ENCODE measurements around the gene CDKN1A. TPM values are rescaled to one million over a fixed set of nuclear protein-coding genes. Genes with fewer than 3 reads are reported as not detected.

Gene CDKN1A
- total RNA-seq, 3 donors from 2014 or later: 181 to 381 (median 255) TPM

DNA sequence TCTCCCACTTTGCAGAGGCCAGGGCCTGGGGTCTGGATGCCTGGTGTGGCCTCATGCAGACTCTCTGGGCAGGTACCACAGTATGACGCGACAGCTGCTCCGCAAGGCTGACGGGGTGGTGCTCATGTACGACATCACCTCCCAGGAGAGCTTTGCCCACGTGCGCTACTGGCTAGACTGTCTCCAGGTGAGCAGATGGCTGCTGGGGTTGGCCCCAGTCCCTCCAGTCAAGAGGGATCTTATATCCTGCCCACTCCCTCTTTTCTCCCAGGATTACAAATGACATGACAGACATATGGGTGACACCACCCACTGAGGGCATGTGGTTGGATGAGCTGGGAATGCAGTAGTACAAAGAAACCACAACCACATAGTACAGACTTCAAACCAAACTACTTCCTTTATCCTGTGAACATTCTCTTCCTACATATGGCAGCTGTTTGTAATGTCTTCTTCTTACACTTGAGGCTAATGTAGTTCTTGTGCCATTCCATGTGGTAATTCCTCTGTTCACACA lies 49.0 kb downstream of the CDKN1A start:
- no peak overlapping the region for H3K4me3 ChIP-seq
- intact Hi-C loops (cut with DNase I, micrococcal nuclease): no loop called here
- ATAC-seq: peak; percentile 40
- TF ChIP-seq, protein P1, sequence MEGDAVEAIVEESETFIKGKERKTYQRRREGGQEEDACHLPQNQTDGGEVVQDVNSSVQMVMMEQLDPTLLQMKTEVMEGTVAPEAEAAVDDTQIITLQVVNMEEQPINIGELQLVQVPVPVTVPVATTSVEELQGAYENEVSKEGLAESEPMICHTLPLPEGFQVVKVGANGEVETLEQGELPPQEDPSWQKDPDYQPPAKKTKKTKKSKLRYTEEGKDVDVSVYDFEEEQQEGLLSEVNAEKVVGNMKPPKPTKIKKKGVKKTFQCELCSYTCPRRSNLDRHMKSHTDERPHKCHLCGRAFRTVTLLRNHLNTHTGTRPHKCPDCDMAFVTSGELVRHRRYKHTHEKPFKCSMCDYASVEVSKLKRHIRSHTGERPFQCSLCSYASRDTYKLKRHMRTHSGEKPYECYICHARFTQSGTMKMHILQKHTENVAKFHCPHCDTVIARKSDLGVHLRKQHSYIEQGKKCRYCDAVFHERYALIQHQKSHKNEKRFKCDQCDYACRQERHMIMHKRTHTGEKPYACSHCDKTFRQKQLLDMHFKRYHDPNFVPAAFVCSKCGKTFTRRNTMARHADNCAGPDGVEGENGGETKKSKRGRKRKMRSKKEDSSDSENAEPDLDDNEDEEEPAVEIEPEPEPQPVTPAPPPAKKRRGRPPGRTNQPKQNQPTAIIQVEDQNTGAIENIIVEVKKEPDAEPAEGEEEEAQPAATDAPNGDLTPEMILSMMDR (IDR thresholded peaks at IDR 0.05): no peak
- no peaks in the 10 kb centered on the region for H3K36me3 ChIP-seq (ENCODE audit: low read depth)
- no peaks in the 10 kb centered on the region for H3K4me1 ChIP-seq (ENCODE audit: low read depth)
- DNase-seq: no peak
- H3K9me3 ChIP-seq: no peaks in the 10 kb centered on the region

DNA sequence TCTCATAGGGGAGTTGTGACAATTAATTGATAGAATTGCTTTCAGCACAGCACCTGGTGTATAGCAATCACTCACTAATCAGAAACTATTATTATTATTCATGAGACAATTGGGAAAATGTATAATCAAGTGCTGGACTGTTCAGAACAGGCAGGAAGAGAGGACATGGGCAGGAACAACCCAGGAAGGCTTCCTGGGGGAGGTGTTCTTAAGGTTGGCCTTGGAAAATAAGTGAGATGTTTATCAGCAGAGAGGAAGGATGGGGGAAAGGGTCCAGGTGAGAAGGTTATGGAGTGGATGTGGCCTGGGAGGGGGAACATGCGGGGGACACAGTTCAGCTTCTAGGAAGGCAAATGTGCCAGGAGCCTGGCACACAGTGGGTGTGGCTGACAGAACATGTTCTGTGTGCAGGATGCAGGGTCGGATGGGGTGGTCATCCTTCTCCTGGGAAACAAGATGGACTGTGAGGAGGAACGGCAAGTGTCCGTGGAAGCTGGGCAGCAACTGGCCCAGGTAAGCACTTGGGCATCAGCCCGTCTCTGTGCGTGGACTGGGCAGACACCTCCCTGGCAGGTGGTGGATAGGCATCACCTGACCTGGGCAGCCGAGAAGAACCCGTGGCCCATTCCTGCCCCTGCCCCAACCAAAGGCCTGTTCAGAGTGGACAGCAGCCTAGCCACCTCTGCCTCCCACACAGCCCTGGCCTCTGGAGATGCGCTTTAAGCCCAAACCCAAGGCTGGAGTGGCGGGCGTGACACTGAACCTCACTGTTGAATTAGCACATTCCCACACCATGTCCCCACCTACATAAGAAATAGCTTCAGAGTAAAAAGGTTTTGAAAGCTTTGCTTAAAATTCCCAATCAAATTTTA lies 50.0 kb downstream of the CDKN1A start:
- Histone ChIP-seq H3K4me3 (no peak overlapping the region), H3K4me1 (ENCODE audit: low read depth) (no peaks in the 10 kb centered on the region), H3K9me3 (no peaks in the 10 kb centered on the region), H3K36me3 (ENCODE audit: low read depth) (no peaks in the 10 kb centered on the region)
- no peak for DNase-seq
- ATAC-seq: no peak
- intact Hi-C loops (cut with DNase I, micrococcal nuclease): no loop called here
- TF ChIP-seq, protein P1 (IDR thresholded peaks at IDR 0.05): no peak

DNA sequence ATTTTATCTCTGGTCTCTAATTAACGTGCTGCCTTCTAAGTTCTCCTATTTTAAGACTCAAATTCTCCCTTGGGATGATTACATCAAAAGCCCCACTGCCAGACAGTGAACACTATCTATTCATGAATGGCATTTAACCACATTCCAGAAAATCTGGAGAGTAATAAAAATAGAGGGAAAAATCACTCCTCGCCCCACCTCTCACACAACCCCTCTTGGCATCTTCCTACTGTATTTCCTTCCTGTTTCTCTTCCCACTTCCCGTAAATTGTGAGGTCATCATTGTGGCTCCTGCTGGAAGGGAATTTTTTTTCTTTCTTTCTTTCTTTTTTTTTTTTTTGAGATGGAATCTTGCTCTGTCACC lies 50.6 kb downstream of the CDKN1A start:
- TF ChIP-seq, protein P1 (IDR thresholded peaks at IDR 0.05): no peak
- Histone ChIP-seq H3K4me1 (ENCODE audit: low read depth) (no peaks in the 10 kb centered on the region), H3K4me3 (no peak overlapping the region), H3K9me3 (no peaks in the 10 kb centered on the region), H3K36me3 (ENCODE audit: low read depth) (no peaks in the 10 kb centered on the region)
- ATAC-seq (no peak), DNase-seq (no peak)
- intact Hi-C loops (cut with DNase I, micrococcal nuclease): no loop called here

DNA sequence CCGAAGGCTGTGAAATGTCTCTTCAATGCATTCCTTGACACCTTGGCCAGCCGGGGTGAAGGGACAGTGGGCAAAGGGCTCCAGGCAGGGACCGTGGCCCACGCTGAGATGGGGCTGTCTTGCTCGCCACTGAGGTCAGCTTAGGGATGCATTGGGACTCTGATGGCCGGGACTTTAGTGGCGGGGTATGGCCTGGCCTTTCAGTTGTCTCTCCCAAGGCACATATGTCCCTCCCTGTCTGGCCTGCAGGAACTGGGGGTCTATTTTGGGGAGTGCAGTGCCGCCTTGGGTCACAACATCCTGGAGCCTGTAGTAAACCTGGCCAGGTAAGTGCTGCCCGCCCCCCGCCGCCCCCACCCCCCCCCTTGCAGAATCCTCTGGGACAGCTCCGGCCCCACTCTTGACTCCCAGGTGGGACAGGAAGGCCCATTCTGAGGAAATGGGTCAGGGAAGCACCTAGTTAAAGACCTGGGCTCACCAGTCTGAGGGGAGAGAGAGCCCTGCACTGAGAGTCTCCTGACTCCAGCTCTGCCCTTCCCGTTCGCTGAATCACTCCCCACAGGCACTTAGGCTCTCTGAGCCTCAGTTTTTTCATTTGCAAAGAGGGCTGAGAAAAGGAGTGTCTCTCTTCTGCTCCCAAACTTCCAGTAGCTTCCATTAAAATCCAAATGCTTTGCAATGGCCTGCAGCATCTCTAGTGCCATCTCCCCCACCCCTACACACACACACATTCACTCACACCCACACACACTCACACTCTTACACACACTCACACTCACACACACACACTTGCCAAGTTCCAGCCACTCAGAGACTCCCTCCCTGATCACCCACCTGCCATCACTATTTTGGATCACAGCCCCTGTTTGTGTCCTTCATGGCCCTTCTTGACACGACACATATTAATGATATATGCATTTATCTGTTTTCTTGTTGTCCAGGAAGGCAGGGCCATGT lies 52.2 kb downstream of the CDKN1A start:
- Histone ChIP-seq H3K4me1 (ENCODE audit: low read depth) (peaks cover 12% of the 10 kb centered on the region), H3K4me3 (no peak overlapping the region), H3K9me3 (no peaks in the 10 kb centered on the region), H3K36me3 (ENCODE audit: low read depth) (no peaks in the 10 kb centered on the region)
- TF ChIP-seq, protein P1 (IDR thresholded peaks at IDR 0.05): no peak
- DNase-seq (no peak), ATAC-seq (no peak)
- intact Hi-C loops (cut with DNase I, micrococcal nuclease): no loop called here

DNA sequence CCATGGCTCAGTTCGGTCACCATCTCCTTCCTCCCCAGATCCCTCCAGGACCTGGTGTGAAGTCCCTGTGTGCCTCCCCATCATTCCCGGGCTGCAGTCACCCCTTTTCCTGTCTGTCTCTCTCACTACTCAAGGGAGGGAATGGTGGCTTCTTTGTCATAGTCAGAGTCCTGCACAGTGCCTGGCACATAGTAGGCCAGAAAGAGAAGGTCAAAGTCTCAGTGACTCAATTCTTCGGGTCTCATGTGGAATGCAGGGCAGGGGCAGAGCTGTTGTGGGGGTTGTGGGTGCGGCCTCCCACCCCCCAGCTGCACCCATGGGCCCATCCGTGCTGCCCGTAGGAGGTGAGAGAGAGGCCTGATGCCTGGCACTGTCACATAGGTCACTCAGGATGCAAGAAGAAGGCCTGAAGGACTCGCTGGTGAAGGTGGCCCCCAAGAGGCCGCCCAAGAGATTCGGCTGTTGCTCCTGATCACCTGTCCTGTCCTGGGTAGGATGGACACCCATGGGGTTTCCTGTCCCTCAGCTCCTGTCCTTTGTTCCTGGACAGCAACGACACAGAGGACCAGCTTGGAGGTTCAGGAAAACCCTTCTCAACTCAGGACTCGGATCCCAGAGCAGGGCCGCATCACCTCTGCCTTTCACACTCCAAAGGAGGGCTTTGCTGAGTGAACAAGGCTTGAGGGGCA lies 53.3 kb downstream of the CDKN1A start:
- ATAC-seq (no peak), DNase-seq (peak in 1 of 3 donors; percentile 18)
- no peaks in the 10 kb centered on the region for H3K36me3 ChIP-seq (ENCODE audit: low read depth)
- H3K4me3 ChIP-seq: no peak overlapping the region
- intact Hi-C loops (cut with DNase I, micrococcal nuclease): no loop called here
- H3K4me1 ChIP-seq (ENCODE audit: low read depth): peaks cover 14% of the 10 kb centered on the region
- TF ChIP-seq, protein P1 (IDR thresholded peaks at IDR 0.05): no peak
- H3K9me3 ChIP-seq: no peaks in the 10 kb centered on the region

All from mucosa of descending colon (tissue), 3 donors.